ENCODE measurements around the gene PDGFD. TPM values are rescaled to one million over a fixed set of nuclear protein-coding genes. Genes with fewer than 3 reads are reported as not detected.

PDGFD gene
- total RNA-seq, 1 experiment from 2014 or later, result 1.7 TPM

DNA sequence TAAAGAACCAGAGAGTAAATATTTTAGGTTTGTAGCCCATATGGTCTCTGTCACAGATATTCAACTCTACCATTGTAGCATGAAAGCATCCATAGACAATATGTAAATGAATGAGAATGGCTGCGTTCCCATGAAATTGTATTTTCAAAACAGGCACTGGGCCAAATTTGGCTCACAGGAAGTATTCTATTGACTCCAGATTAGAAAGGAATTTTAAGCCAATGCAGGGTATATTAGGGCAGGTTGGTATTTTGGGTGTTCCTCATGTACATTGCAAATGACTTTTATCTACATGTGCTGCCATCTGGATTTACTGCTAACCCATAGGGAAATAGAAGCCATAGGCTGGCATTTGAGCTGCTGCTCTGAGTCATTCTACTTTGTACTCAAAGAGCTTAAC is 35.1 kb upstream of the PDGFD start:
- no peaks in the 10 kb centered on the region for H3K79me1 ChIP-seq (ENCODE audit: insufficient read depth, low read depth, low read length, poor library complexity, severe bottlenecking)
- DNase-seq, result no peak
- no peak overlapping the region for H2BK15ac ChIP-seq (ENCODE audit: low read depth, low read length)
- no peaks in the 10 kb centered on the region for H3K4me1 ChIP-seq (ENCODE audit: insufficient read depth, low read length)
- no peak overlapping the region for H3K18ac ChIP-seq (ENCODE audit: insufficient read length, low read depth, low read length)
- no peak overlapping the region for H2AFZ ChIP-seq (ENCODE audit: low read length)
- Mint-ChIP-seq H3K27ac (no peak overlapping the region), H3K36me3 (ENCODE audit: insufficient read depth in 1 of 3, low read depth in 3 of 3) (no peaks in the 10 kb centered on the region), H3K4me1 (peaks cover 0 to 2% of the 10 kb centered on the region in 2 experiments; a peak in 1 of 4 replicates), H3K27me3 (ENCODE audit: low read depth) (no peaks in the 10 kb centered on the region), H3K9me3 (no peaks in the 10 kb centered on the region; a peak in 3 of 5 replicates), H3K4me3 (no peak overlapping the region)
- no peak overlapping the region for H2AK5ac ChIP-seq (ENCODE audit: insufficient read length, low read length)
- no peak overlapping the region for H4K91ac ChIP-seq (ENCODE audit: insufficient read length, low read depth, low read length)
- H3K4me2 ChIP-seq (ENCODE audit: insufficient read depth, insufficient read length, low read length), result no peak overlapping the region
- no peak overlapping the region for H3K4ac ChIP-seq (ENCODE audit: low read depth, low read length)
- H3K9me3 ChIP-seq (ENCODE audit: control insufficient read depth, low read depth, low read length), result no peaks in the 10 kb centered on the region
- H3T11ph ChIP-seq (ENCODE audit: low read length), result no peak overlapping the region
- no CpG with 5 or more reads among the region's 1 CpG for WGBS (ENCODE audit: extremely low coverage, insufficient read length, low lambda C conversion rate)
- H4K20me1 ChIP-seq (ENCODE audit: control insufficient read depth, insufficient read depth, insufficient read length), result no peaks in the 10 kb centered on the region
- no peak overlapping the region for H2BK12ac ChIP-seq (ENCODE audit: insufficient read length, low read depth, low read length)
- H3K79me2 ChIP-seq (ENCODE audit: insufficient read depth, low read length), result no peaks in the 10 kb centered on the region
- no peak overlapping the region for H3K56ac ChIP-seq (ENCODE audit: insufficient read length, low read depth, low read length)
- no peak overlapping the region for H4K5ac ChIP-seq (ENCODE audit: insufficient read length, low read depth, low read length)
- H3K27ac ChIP-seq (ENCODE audit: insufficient read length, low read depth, low read length), result no peak overlapping the region
- no peak overlapping the region for H3K23ac ChIP-seq (ENCODE audit: insufficient read length, low read depth, low read length)
- no peak overlapping the region for H3K14ac ChIP-seq (ENCODE audit: insufficient read depth, low read length)
- no peaks in the 10 kb centered on the region for H3K23me2 ChIP-seq (ENCODE audit: insufficient read length, low read depth, low read length, poor library complexity, severe bottlenecking)
- TF ChIP-seq, protein P1, sequence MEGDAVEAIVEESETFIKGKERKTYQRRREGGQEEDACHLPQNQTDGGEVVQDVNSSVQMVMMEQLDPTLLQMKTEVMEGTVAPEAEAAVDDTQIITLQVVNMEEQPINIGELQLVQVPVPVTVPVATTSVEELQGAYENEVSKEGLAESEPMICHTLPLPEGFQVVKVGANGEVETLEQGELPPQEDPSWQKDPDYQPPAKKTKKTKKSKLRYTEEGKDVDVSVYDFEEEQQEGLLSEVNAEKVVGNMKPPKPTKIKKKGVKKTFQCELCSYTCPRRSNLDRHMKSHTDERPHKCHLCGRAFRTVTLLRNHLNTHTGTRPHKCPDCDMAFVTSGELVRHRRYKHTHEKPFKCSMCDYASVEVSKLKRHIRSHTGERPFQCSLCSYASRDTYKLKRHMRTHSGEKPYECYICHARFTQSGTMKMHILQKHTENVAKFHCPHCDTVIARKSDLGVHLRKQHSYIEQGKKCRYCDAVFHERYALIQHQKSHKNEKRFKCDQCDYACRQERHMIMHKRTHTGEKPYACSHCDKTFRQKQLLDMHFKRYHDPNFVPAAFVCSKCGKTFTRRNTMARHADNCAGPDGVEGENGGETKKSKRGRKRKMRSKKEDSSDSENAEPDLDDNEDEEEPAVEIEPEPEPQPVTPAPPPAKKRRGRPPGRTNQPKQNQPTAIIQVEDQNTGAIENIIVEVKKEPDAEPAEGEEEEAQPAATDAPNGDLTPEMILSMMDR (conservative IDR thresholded peaks at IDR 0.05), result no peak
- no peak overlapping the region for H2BK120ac ChIP-seq (ENCODE audit: low read depth, low read length, poor library complexity, severe bottlenecking)
- H3K27me3 ChIP-seq (ENCODE audit: insufficient read depth, low read length), result no peaks in the 10 kb centered on the region
- H2BK20ac ChIP-seq (ENCODE audit: low read depth, low read length, poor library complexity, severe bottlenecking), result no peak overlapping the region
- no peak overlapping the region for H2BK5ac ChIP-seq (ENCODE audit: insufficient read length, low read length)
- no peak overlapping the region for H4K8ac ChIP-seq (replicated peaks; ENCODE audit: insufficient read length, low read depth, low read length)
- no peak overlapping the region for H3K9ac ChIP-seq (ENCODE audit: extremely low read depth, insufficient read length, low read length)
